Smooth muscle cell (in vitro differentiated cells): ENCODE results near the gene YY1. TPM values are rescaled to one million over a fixed set of nuclear protein-coding genes. Genes with fewer than 3 reads are reported as not detected.

Experiments used
- DNase-seq: peaks from one replicate; lab custom pipeline; 2025; ENCODE audit not compliant: unreplicated experiment; lab: John Stamatoyannopoulos, UW
- H2AFZ ChIP-seq: fragments of 200-600 bp; sonication (generic); 2 replicates; pipeline ENCODE4 v1.6.0; 2016; ENCODE audit warnings: antibody characterized with exemption, low read depth, mild to moderate bottlenecking
- H3F3A ChIP-seq: fragments of 200-600 bp; sonication (generic); 2 replicates; pipeline ENCODE4 v1.6.0; 2017; ENCODE audit warnings: antibody characterized with exemption, low read depth
- H3K27ac ChIP-seq: fragments of 200-600 bp; sonication (generic); 2 replicates; pipeline ENCODE4 v1.5.1; 2016; ENCODE audit warnings: low read depth, mild to moderate bottlenecking
- H3K27me3 ChIP-seq: fragments of 200-600 bp; sonication (generic); 2 replicates; pipeline ENCODE4 v1.6.1; 2016; ENCODE audit warnings: low read depth, mild to moderate bottlenecking
- H3K36me3 ChIP-seq: fragments of 200-600 bp; sonication (generic); 2 replicates; pipeline ENCODE4 v1.5.1; 2016; ENCODE audit warnings: low read depth
- H3K4me1 ChIP-seq: fragments of 200-600 bp; sonication (generic); 2 replicates; pipeline ENCODE4 v1.5.1; 2016; ENCODE audit warnings: low read depth
- H3K4me2 ChIP-seq: fragments of 200-600 bp; sonication (generic); 2 replicates; pipeline ENCODE4 v1.6.0; 2016; ENCODE audit warnings: mild to moderate bottlenecking
- H3K4me3 ChIP-seq: fragments of 200-600 bp; sonication (generic); 2 replicates; pipeline ENCODE4 v1.5.1; 2016; ENCODE audit warnings: mild to moderate bottlenecking
- H3K79me2 ChIP-seq: fragments of 200-600 bp; sonication (generic); 2 replicates; pipeline ENCODE4 v1.6.0; 2016; ENCODE audit warnings: low read depth, mild to moderate bottlenecking
- H3K9ac ChIP-seq: fragments of 200-600 bp; sonication (generic); 2 replicates; pipeline ENCODE4 v1.6.0; 2016; ENCODE audit warnings: low read depth
- H3K9me3 ChIP-seq: fragments of 200-600 bp; sonication (generic); replicated peaks from 2 replicates; pipeline ENCODE4 v1.5.1; 2016; ENCODE audit warnings: low read depth
- H4K20me1 ChIP-seq: fragments of 200-600 bp; sonication (generic); 2 replicates; pipeline ENCODE4 v1.6.0; 2016; ENCODE audit warnings: low read depth
- CTCF ChIP-seq: fragments of 200-600 bp; sonication (generic); IDR thresholded peaks from 2 replicates; pipeline ENCODE4 v1.5.1; 2017; ENCODE audit warnings: borderline replicate concordance, mild to moderate bottlenecking, antibody characterized with exemption; ENCODE audit not compliant: insufficient read depth, poor library complexity, severe bottlenecking
- WGBS: methylation state at CpG from one replicate; pipeline ENCODE4 v1.1.7; 2016; ENCODE audit warnings: low lambda C conversion rate; 5-methylcytosine and 5-hydroxymethylcytosine counted together
- polyA plus RNA-seq: library from polyadenylated mRNA; unstranded; fragments of >200 nt; fragmentation: Nextera tagmentation; extraction: Ambion mirVana; gene quantifications from 2 replicates; pipeline ENCODE4 v1.2.1, GENCODE V29; 2016
- total RNA-seq: library from RNA; depleted of rRNA; stranded (reverse); fragments of >200 nt; gene quantifications from 2 replicates; pipeline ENCODE4 v1.2.3, GENCODE V29; 2014

Gene YY1
- total and polyA plus RNA-seq, 2 experiments from 2014 or later = 28.2 to 48.7 TPM

- Histone ChIP-seq H2AFZ (no peak overlapping the region), H3K79me2 (no peaks in the 10 kb centered on the region), H3K9ac (peak overlapping the region; percentile 22), H3K27ac (no peak overlapping the region), H3F3A (no peaks in the 10 kb centered on the region), H3K4me1 (peaks cover 8% of the 10 kb centered on the region), H3K4me3 (peak overlapping the region; percentile 90), H3K4me2 (peak overlapping the region; percentile 94), H3K36me3 (no peaks in the 10 kb centered on the region), H4K20me1 (peaks cover 31% of the 10 kb centered on the region), H3K27me3 (no peaks in the 10 kb centered on the region), H3K9me3 (no peaks in the 10 kb centered on the region)
- no peak for TF ChIP-seq CTCF
- under 1% methylated on average over 57 of the region's 65 CpGs for WGBS
- DNase-seq = no peak
These were observed 66.6 kb downstream of the YY1 start for GRCh38 chr14:100305324-100306100.

- H4K20me1 ChIP-seq = peaks cover 31% of the 10 kb centered on the region
- no peak for TF ChIP-seq CTCF
- H3K27ac ChIP-seq = no peak within 1 kb of the TSS
- H3K9me3 ChIP-seq = no peaks in the 10 kb centered on the region
- H3K9ac ChIP-seq = peak within 1 kb of the TSS; percentile 73
- peak within 1 kb of the TSS; percentile 90 for H2AFZ ChIP-seq
- no peaks in the 10 kb centered on the region for H3K79me2 ChIP-seq
- no peaks in the 10 kb centered on the region for H3K36me3 ChIP-seq
- WGBS = under 1% methylated on average over 53 of the region's 131 CpGs
- H3K4me1 ChIP-seq = peaks cover 8% of the 10 kb centered on the region
- peak within 1 kb of the TSS; percentile 90 for H3K4me3 ChIP-seq
- no peaks in the 10 kb centered on the region for H3K27me3 ChIP-seq
- peak within 1 kb of the TSS; percentile 94 for H3K4me2 ChIP-seq
- peak; percentile 54 for DNase-seq
- H3F3A ChIP-seq = no peaks in the 10 kb centered on the region
These were observed 67.4 kb downstream of the YY1 start, which contains the start of gene SLC25A29 for GRCh38 chr14:100306101-100306997. SLC25A29 (minus strand) TSS chr14:100306444; CDS start chr14:100306232, 212 bp downstream.

GRCh38 chr14:100306998-100307765, 68.2 kb downstream of the YY1 start:
- Histone ChIP-seq H3K9me3 (no peaks in the 10 kb centered on the region), H3K36me3 (no peaks in the 10 kb centered on the region), H3K4me2 (peak overlapping the region; percentile 94), H3K27me3 (no peaks in the 10 kb centered on the region), H3K9ac (peak overlapping the region; percentile 73), H3K4me3 (peak overlapping the region; percentile 90), H4K20me1 (peaks cover 31% of the 10 kb centered on the region), H2AFZ (peak overlapping the region; percentile 90), H3F3A (no peaks in the 10 kb centered on the region), H3K27ac (no peak overlapping the region), H3K79me2 (no peaks in the 10 kb centered on the region), H3K4me1 (peaks cover 13% of the 10 kb centered on the region)
- DNase-seq = no peak
- no peak for TF ChIP-seq CTCF
- 4% methylated on average over 49 of the region's 49 CpGs for WGBS
